ENCODE measurements around the gene ATP6V0D1. TPM values are rescaled to one million over a fixed set of nuclear protein-coding genes. Genes with fewer than 3 reads are reported as not detected.
A peak's percentile ranks its signal among the peaks of the same experiment; 100 is the strongest.

ATP6V0D1 gene
- total RNA-seq, 6 donors from 2014 or later, result 69.1 to 221 (median 147) TPM

GRCh38 chr16:67435758-67436164 is 45.2 kb downstream of the ATP6V0D1 start:
- peaks cover 11 to 49% (median 44%) of the 10 kb centered on the region in 4 donors for H3K36me3 ChIP-seq
- H3K27me3 ChIP-seq, result no peaks in the 10 kb centered on the region
- DNase-seq, result peak in 1 of 2 donors; percentile 57
- no peak overlapping the region for H3K4me3 ChIP-seq
- WGBS, 2 donors, result 96 to 97% methylated on average over 15 to 16 of the region's 16 CpGs
- no peak for TF ChIP-seq POLR2AphosphoS5 (IDR thresholded peaks at IDR 0.05)
- no peak for TF ChIP-seq CTCF (IDR thresholded peaks at IDR 0.05)
- no peak for TF ChIP-seq POLR2A (IDR thresholded peaks at IDR 0.05)
- TF ChIP-seq EP300 (IDR thresholded peaks at IDR 0.05), result no peak
- no peak overlapping the region for H3K27ac ChIP-seq
- peaks cover 13 to 23% (median 19%) of the 10 kb centered on the region in 4 donors for H3K4me1 ChIP-seq
- ATAC-seq (ENCODE audit: low FRiP score in 2 of 2), result no peak
- no peaks in the 10 kb centered on the region for H3K9me3 ChIP-seq

- DNase-seq (no peak), ATAC-seq (ENCODE audit: low FRiP score in 2 of 2) (no peak)
- peaks cover 27 to 37% (median 31%) of the 10 kb centered on the region in 4 donors for H3K4me1 ChIP-seq
- 78 to 83% methylated on average over 3 to 5 of the region's 5 CpGs for WGBS, 2 donors
- peaks cover 0 to 12% (median 4%) of the 10 kb centered on the region in 4 donors for H3K27me3 ChIP-seq
- H3K4me3 ChIP-seq, result no peak overlapping the region
- no peaks in the 10 kb centered on the region for H3K9me3 ChIP-seq
- TF ChIP-seq CTCF (IDR thresholded peaks at IDR 0.05) (no peak), POLR2A (IDR thresholded peaks at IDR 0.05) (no peak), POLR2AphosphoS5 (IDR thresholded peaks at IDR 0.05) (no peak), EP300 (IDR thresholded peaks at IDR 0.05) (no peak)
- peaks cover 5 to 25% (median 20%) of the 10 kb centered on the region in 4 donors for H3K36me3 ChIP-seq
- no peak overlapping the region for H3K27ac ChIP-seq
These were observed 47.7 kb downstream of the ATP6V0D1 start for GRCh38 chr16:67433131-67433719.

- H3K27ac ChIP-seq, result peak overlapping the region in 1 of 4 donors; percentile 75
- H3K27me3 ChIP-seq, result peaks cover 0 to 12% (median 4%) of the 10 kb centered on the region in 4 donors
- peak overlapping the region in 1 of 4 donors; percentile 56 for H3K4me3 ChIP-seq
- H3K36me3 ChIP-seq, result peaks cover 0 to 18% (median 13%) of the 10 kb centered on the region in 4 donors
- peaks cover 27 to 41% (median 36%) of the 10 kb centered on the region in 4 donors for H3K4me1 ChIP-seq
- ATAC-seq (ENCODE audit: low FRiP score in 2 of 2) (no peak), DNase-seq (no peak)
- WGBS, 2 donors, result 65 to 66% methylated on average over 5 of the region's 5 CpGs
- no peak for TF ChIP-seq EP300 (IDR thresholded peaks at IDR 0.05)
- no peak for TF ChIP-seq CTCF (IDR thresholded peaks at IDR 0.05)
- no peak for TF ChIP-seq POLR2A (IDR thresholded peaks at IDR 0.05)
- no peak for TF ChIP-seq POLR2AphosphoS5 (IDR thresholded peaks at IDR 0.05)
- no peaks in the 10 kb centered on the region for H3K9me3 ChIP-seq
These were observed 48.5 kb downstream of the ATP6V0D1 start for GRCh38 chr16:67432506-67432890.

GRCh38 chr16:67431775-67432505 is 49.0 kb downstream of the ATP6V0D1 start:
- DNase-seq, result no peak

More at GRCh38 chr16:67431775-67432505, 49.0 kb downstream of the ATP6V0D1 start:
- TF ChIP-seq CTCF (IDR thresholded peaks at IDR 0.05) (no peak), EP300 (IDR thresholded peaks at IDR 0.05) (no peak), POLR2A (IDR thresholded peaks at IDR 0.05) (no peak), POLR2AphosphoS5 (IDR thresholded peaks at IDR 0.05) (no peak)
- peaks cover 27 to 41% (median 36%) of the 10 kb centered on the region in 4 donors for H3K4me1 ChIP-seq
- H3K4me3 ChIP-seq, result peak overlapping the region in 3 of 4 donors; percentile 46 to 60 (median 56)
- peak overlapping the region in 3 of 4 donors; percentile 44 to 75 (median 58) for H3K27ac ChIP-seq
- ATAC-seq (ENCODE audit: low FRiP score in 2 of 2), result no peak
- WGBS, 2 donors, result 31 to 36% methylated on average over 6 to 10 of the region's 13 CpGs
- H3K36me3 ChIP-seq, result peaks cover 0 to 12% (median 8%) of the 10 kb centered on the region in 4 donors
- H3K9me3 ChIP-seq, result no peaks in the 10 kb centered on the region
- H3K27me3 ChIP-seq, result peaks cover 0 to 12% (median 4%) of the 10 kb centered on the region in 4 donors

Data from upper lobe of left lung (tissue), 6 donors.